Endothelial cell of umbilical vein (primary cell): ENCODE measurements around the gene SLC25A23. TPM values are rescaled to one million over a fixed set of nuclear protein-coding genes. Genes with fewer than 3 reads are reported as not detected.

Experiments used
- BruUV-seq: library from RNA; stranded (reverse); fragments of 400-500 nt; replicated peaks from 2 replicates; lab custom pipeline; 2021; lab: Mats Ljungman, UMichigan
- CTCF ChIA-PET: fragments of 300-600, 350-600 bp; sonication (Branson Sonifier 250); formaldehyde crosslinking; loops from one replicate; lab custom pipeline; 2021; ENCODE audit warnings: antibody characterized with exemption, inconsistent platforms; lab: Charles Lee
- POLR2A ChIA-PET: fragments of 300-600, 350-600 bp; sonication (Branson Sonifier 250); formaldehyde crosslinking; loops from one replicate; lab custom pipeline; 2021; ENCODE audit warnings: antibody characterized with exemption, inconsistent platforms; lab: Charles Lee
- DNase-seq: peaks from one replicate; pipeline ENCODE4 v3.0.0-alpha.2; 2011; ENCODE audit warnings: low read depth, low spot score
- FAIRE-seq: peaks from 2 replicates; lab custom pipeline; 2011; peaks lifted over from hg19 to GRCh38; lab: Jason Lieb, UNC
- H2AFZ ChIP-seq: 2 replicates; pipeline ENCODE4 v1.6.0; 2012; ENCODE audit warnings: low read depth, low read length, control low read depth, inconsistent platforms
- H3K27ac ChIP-seq: 2 replicates; pipeline ENCODE4 v1.5.1; 2011; ENCODE audit warnings: low read depth, mild to moderate bottlenecking, control low read depth, low read length, moderate library complexity; ENCODE audit not compliant: insufficient read depth
- H3K27me3 ChIP-seq, 2 experiments: 2 replicates each; pipeline versions ENCODE4 v1.6.0 to v1.6.1; 2011; ENCODE audit warnings: low read length in 2 of 2, mixed read lengths in 1 of 2; ENCODE audit not compliant: control insufficient read depth in 2 of 2, insufficient read depth in 2 of 2
- H3K36me3 ChIP-seq, 2 experiments: 2 replicates in 1 of 2; 3 replicates in 1 of 2; pipeline ENCODE4 v1.5.1; 2011; ENCODE audit warnings: low read length in 2 of 2, mild to moderate bottlenecking in 1 of 2, moderate library complexity in 1 of 2; ENCODE audit not compliant: control insufficient read depth in 2 of 2, insufficient read depth in 2 of 2; ENCODE audit errors: extremely low read depth in 1 of 2
- H3K4me1 ChIP-seq: 3 replicates; pipeline ENCODE4 v1.5.1; 2011; ENCODE audit warnings: mild to moderate bottlenecking, low read length; ENCODE audit not compliant: control insufficient read depth, insufficient read depth; ENCODE audit errors: extremely low read depth
- H3K4me2 ChIP-seq: 2 replicates; pipeline ENCODE4 v1.6.1; 2011; ENCODE audit warnings: low read length, control low read depth, mixed read lengths; ENCODE audit not compliant: insufficient read depth
- H3K4me3 ChIP-seq, 3 experiments: fragments of 200-600 bp in 1 of 3; sonication (generic), shearing (Covaris generic) in 1 of 3; replicated peaks in 1 of 3; 2 replicates each; pipeline ENCODE4 v1.5.1; 2011 to 2016; ENCODE audit warnings: control low read depth in 3 of 3, low read length in 3 of 3, mild to moderate bottlenecking in 2 of 3, inconsistent platforms in 1 of 3, low read depth in 1 of 3, moderate library complexity in 1 of 3; ENCODE audit not compliant: insufficient read depth in 1 of 3
- H3K79me2 ChIP-seq: 2 replicates; pipeline ENCODE4 v1.6.0; 2012; ENCODE audit warnings: low read length, inconsistent platforms; ENCODE audit not compliant: control insufficient read depth, insufficient read depth
- H3K9ac ChIP-seq: replicated peaks from 2 replicates; pipeline ENCODE3; 2011; ENCODE audit warnings: low read length, control low read depth; ENCODE audit not compliant: insufficient read depth; ENCODE audit errors: extremely low read depth
- H3K9me1 ChIP-seq: replicated peaks from 3 replicates; pipeline ENCODE4 v1.6.0; 2011; ENCODE audit warnings: mild to moderate bottlenecking, low read length; ENCODE audit not compliant: control insufficient read depth, insufficient read depth; ENCODE audit errors: extremely low read depth
- H3K9me3 ChIP-seq: replicated peaks from 2 replicates; pipeline ENCODE4 v1.5.1; 2012; ENCODE audit warnings: low read length, inconsistent platforms; ENCODE audit not compliant: control insufficient read depth, insufficient read depth
- H4K20me1 ChIP-seq: replicated peaks from 2 replicates; pipeline ENCODE3; 2011; ENCODE audit warnings: mild to moderate bottlenecking, low read length; ENCODE audit not compliant: control insufficient read depth, insufficient read depth; ENCODE audit errors: extremely low read depth
- MYC ChIP-seq: IDR thresholded peaks from one replicate; pipeline ENCODE4 v1.6.1; 2011; ENCODE audit warnings: mild to moderate bottlenecking, low read depth, low read length
- POLR2AphosphoS5 ChIP-seq: IDR thresholded peaks from 2 replicates; pipeline ENCODE4 v1.6.1; 2012; ENCODE audit warnings: low read depth, mild to moderate bottlenecking, control low read depth, low read length, moderate library complexity; ENCODE audit not compliant: insufficient read depth
- dilution Hi-C: fragments of 300-500 bp; cut with MboI; formaldehyde crosslinking; loops from one replicate; pipeline ENCODE4 v1.15.0; 2019; ENCODE audit warnings: low sequenced_read_pairs; ENCODE audit not compliant: extremely low pct_ligation_motif_present
- intact Hi-C: fragments of 100-400 bp; cut with micrococcal nuclease; formaldehyde crosslinking; loops from one replicate; pipeline ENCODE4 v1.10.0; 2022
- polyA plus RNA-seq, 4 experiments: library from polyadenylated mRNA; depleted of rRNA in 3 of 4; stranded (reverse) in 3 of 4; unstranded in 1 of 4; fragments of >200 nt; gene quantifications; 2 replicates each; pipeline versions ENCODE4 v1.2.1 to v1.2.3, GENCODE V29; 2011 to 2012; ENCODE audit warnings: missing spikeins in 1 of 4
- total RNA-seq: library from RNA; stranded (reverse); gene quantifications from 2 replicates; pipeline ENCODE4 v1.2.3, GENCODE V29; 2021
- TF ChIP-seq, protein P1 (sequence below), 2 donors: IDR thresholded peaks; 1 replicate in 1 of 2; 2 replicates in 1 of 2; pipeline ENCODE4 v1.5.1; 2011; ENCODE audit warnings: low read length in 2 of 2, mild to moderate bottlenecking in 2 of 2, moderate library complexity in 2 of 2, control low read depth in 1 of 2, inconsistent platforms in 1 of 2, low read depth in 1 of 2; ENCODE audit not compliant: insufficient read depth in 1 of 2; ENCODE audit errors: extremely low read depth in 1 of 2

SLC25A23 gene
- total and polyA plus RNA-seq, 2 donors (not counting 3 experiments of a cell fraction or from before 2014, with no cell fraction given): 12.8 to 33.5 TPM

DNA sequence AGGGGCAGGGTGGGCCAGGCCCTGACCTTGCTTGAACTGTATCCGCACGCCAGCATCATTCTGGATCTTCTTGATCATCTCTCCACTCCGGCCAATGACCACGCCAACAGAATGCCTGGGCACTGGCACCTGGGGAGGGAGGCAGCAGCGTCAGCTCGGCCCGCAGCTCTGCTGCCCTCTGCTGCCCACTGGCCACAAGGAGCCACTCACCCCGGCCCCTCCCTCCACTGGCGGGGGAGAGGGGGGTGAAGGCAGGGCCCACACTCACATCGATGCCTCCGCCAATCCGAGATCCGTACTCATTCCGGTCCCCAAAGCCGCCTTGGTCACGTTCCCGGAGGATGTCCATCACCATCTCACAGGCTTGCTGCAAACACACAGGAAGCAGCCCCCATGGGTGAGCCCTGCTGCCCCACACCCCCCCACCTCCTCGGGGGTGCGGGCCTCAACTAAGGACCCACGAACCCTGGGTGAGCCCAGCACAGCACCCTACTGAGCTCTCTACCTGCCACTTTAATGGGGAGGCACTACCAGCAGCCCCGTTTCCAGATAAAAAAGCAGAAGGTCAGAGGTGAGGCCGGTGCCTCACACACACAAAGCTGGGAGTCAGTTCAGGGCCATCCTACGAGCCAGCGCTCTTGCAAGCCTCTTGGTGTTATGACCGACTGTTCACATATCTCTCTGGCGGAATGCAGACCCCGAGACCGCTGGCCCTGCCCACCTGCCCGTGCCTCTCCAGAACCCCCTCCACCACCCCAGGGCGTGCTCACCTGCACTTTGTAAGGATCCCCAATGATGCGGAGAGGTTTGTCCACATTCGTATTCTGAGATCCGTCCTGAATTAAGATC lies 41.7 kb downstream of the SLC25A23 start:
- Histone ChIP-seq H3K36me3 (peaks cover 33 to 70% of the 10 kb centered on the region in 2 experiments), H3K79me2 (peaks cover 44% of the 10 kb centered on the region), H3K9ac (no peak overlapping the region), H3K9me1 (no peaks in the 10 kb centered on the region), H3K4me3 (no peak overlapping the region), H3K4me1 (peaks cover 3% of the 10 kb centered on the region), H3K4me2 (no peak overlapping the region), H2AFZ (no peak overlapping the region), H3K27ac (no peak overlapping the region), H4K20me1 (peaks cover 3% of the 10 kb centered on the region), H3K9me3 (no peaks in the 10 kb centered on the region), H3K27me3 (no peaks in the 10 kb centered on the region)
- dilution Hi-C loops (no loop called here), intact Hi-C loops (no loop called here)
- POLR2A ChIA-PET: no interaction called here
- FAIRE-seq: no peak
- BruUV-seq: no TSS peak
- DNase-seq: peak; percentile 7
- CTCF ChIA-PET: interaction anchor here (0.8 to 2.0 kb wide), 3 partner anchors 15 to 292 kb away, joined by 4 to 8 read pairs (median 6); no protein-coding TSS in a partner anchor
- TF ChIP-seq MYC (no peak), POLR2AphosphoS5 (no peak)
- TF ChIP-seq, protein P1, sequence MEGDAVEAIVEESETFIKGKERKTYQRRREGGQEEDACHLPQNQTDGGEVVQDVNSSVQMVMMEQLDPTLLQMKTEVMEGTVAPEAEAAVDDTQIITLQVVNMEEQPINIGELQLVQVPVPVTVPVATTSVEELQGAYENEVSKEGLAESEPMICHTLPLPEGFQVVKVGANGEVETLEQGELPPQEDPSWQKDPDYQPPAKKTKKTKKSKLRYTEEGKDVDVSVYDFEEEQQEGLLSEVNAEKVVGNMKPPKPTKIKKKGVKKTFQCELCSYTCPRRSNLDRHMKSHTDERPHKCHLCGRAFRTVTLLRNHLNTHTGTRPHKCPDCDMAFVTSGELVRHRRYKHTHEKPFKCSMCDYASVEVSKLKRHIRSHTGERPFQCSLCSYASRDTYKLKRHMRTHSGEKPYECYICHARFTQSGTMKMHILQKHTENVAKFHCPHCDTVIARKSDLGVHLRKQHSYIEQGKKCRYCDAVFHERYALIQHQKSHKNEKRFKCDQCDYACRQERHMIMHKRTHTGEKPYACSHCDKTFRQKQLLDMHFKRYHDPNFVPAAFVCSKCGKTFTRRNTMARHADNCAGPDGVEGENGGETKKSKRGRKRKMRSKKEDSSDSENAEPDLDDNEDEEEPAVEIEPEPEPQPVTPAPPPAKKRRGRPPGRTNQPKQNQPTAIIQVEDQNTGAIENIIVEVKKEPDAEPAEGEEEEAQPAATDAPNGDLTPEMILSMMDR (IDR thresholded peaks at IDR 0.05; ENCODE audit: extremely low read depth in 1 of 2, insufficient read depth in 1 of 2, low read depth in 1 of 2, low read length in 2 of 2): peak; percentile 30 to 54
